Spleen (tissue), 7 donors: Measurements from ENCODE around the gene RPL18.

Experiments
- CTCF ChIP-seq, 11 experiments: fragments of 200-600 bp in 7 of 11; fragments of 450-650 bp in 4 of 11; sonication (generic) in 4 of 11; IDR thresholded peaks in 8 of 11; conservative IDR thresholded peaks in 3 of 11; 1 replicate in 7 of 11; 2 replicates in 4 of 11; pipeline versions ENCODE4 v1.4.0 to v1.8.0; 2016 to 2021; ENCODE audit warnings: antibody characterized with exemption in 11 of 11, inconsistent platforms in 4 of 11, mild to moderate bottlenecking in 1 of 11
- POLR2AphosphoS5 ChIP-seq, 3 donors: sonication (generic); formaldehyde crosslinking; IDR thresholded peaks; one replicate each; pipeline ENCODE4 v1.5.1; 2017; ENCODE audit warnings: antibody characterized with exemption in 3 of 3
- donor health status: DM: no; HTN: no; CAD: no; lungs with moderate emphysema.
- donor health status: DM: no; HTN: no; CAD: no.
- donor health status: DM: no; HTN: no; CAD: no.

GRCh38 chr19:48619692-48620585, 961 bp upstream of the RPL18 start:
- TF ChIP-seq CTCF (IDR thresholded peaks at IDR 0.05 in 8 of 11, conservative IDR thresholded peaks at IDR 0.05 in 3 of 11) (peak in 1 of 11 experiments; percentile 12), POLR2AphosphoS5 (IDR thresholded peaks at IDR 0.05) (no peak)
